ENCODE data around the gene VPS54. TPM values are rescaled to one million over a fixed set of nuclear protein-coding genes. Genes with fewer than 3 reads are reported as not detected.

Gene VPS54
- total and polyA plus RNA-seq, 4 donors = 4.5 to 25.1 (median 13.3) TPM

DNA sequence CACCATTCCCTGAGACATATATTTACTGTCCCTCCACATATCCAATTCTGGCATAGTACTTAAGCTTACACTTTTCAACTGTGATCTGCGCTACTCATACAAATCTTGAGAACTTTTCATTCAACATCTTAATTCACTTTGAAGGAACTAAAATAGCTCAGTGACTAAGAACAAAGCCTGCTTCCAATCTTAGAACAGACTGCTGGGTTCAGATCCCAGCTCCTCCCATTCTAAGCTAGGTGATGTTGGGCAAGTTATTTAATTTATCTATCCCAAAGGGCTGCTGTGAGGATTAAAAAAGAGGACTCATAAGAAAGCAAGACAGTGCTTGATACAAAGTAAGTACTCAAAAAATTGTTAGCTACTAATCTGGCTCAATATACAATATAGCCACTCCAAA, 119.6 kb downstream of the VPS54 start:
- H3K9me3 ChIP-seq (ENCODE audit: control insufficient read depth in 4 of 4, low read length in 3 of 4) = peaks cover 0 to 3% (median 0%) of the 10 kb centered on the region in 4 donors
- 97% methylated on average over 1 of the region's 1 CpG for WGBS
- no peak for DNase-seq (ENCODE audit: low spot score)
- H3K4me1 ChIP-seq (ENCODE audit: control insufficient read depth in 4 of 4, insufficient read depth in 4 of 4, low read length in 3 of 4) = peaks cover 0 to 5% (median 0%) of the 10 kb centered on the region in 4 donors
- peaks cover 2 to 14% (median 10%) of the 10 kb centered on the region in 4 donors for H3K36me3 ChIP-seq (ENCODE audit: control insufficient read depth in 4 of 4, insufficient read depth in 3 of 4, low read depth in 1 of 4, low read length in 3 of 4)
- no peak for TF ChIP-seq EGR1 (IDR thresholded peaks at IDR 0.05; ENCODE audit: low read depth in 2 of 2)
- TF ChIP-seq FOXA1 (IDR thresholded peaks at IDR 0.05) = no peak
- no peak for TF ChIP-seq ATF3 (IDR thresholded peaks at IDR 0.05)
- TF ChIP-seq GABPA (IDR thresholded peaks at IDR 0.05 in 1 of 2, conservative IDR thresholded peaks at IDR 0.05 in 1 of 2) = no peak
- TF ChIP-seq JUND (IDR thresholded peaks at IDR 0.05) = no peak
- TF ChIP-seq, protein P1, sequence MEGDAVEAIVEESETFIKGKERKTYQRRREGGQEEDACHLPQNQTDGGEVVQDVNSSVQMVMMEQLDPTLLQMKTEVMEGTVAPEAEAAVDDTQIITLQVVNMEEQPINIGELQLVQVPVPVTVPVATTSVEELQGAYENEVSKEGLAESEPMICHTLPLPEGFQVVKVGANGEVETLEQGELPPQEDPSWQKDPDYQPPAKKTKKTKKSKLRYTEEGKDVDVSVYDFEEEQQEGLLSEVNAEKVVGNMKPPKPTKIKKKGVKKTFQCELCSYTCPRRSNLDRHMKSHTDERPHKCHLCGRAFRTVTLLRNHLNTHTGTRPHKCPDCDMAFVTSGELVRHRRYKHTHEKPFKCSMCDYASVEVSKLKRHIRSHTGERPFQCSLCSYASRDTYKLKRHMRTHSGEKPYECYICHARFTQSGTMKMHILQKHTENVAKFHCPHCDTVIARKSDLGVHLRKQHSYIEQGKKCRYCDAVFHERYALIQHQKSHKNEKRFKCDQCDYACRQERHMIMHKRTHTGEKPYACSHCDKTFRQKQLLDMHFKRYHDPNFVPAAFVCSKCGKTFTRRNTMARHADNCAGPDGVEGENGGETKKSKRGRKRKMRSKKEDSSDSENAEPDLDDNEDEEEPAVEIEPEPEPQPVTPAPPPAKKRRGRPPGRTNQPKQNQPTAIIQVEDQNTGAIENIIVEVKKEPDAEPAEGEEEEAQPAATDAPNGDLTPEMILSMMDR (IDR thresholded peaks at IDR 0.05; ENCODE audit: low read depth, low read length, missing input control) = no peak
- TF ChIP-seq FOXA2 (IDR thresholded peaks at IDR 0.05) = no peak
- TF ChIP-seq NR2F2 (IDR thresholded peaks at IDR 0.05) = no peak
- TF ChIP-seq RXRA (IDR thresholded peaks at IDR 0.05) = no peak
- TF ChIP-seq TAF1 (conservative IDR thresholded peaks at IDR 0.05) = no peak
- TF ChIP-seq RAD21 (IDR thresholded peaks at IDR 0.05) = no peak
- no peak for TF ChIP-seq SP1 (IDR thresholded peaks at IDR 0.05)
- no peak for TF ChIP-seq MAX (IDR thresholded peaks at IDR 0.05)
- no peak for TF ChIP-seq HNF4G (IDR thresholded peaks at IDR 0.05)
- TF ChIP-seq, protein P2, sequence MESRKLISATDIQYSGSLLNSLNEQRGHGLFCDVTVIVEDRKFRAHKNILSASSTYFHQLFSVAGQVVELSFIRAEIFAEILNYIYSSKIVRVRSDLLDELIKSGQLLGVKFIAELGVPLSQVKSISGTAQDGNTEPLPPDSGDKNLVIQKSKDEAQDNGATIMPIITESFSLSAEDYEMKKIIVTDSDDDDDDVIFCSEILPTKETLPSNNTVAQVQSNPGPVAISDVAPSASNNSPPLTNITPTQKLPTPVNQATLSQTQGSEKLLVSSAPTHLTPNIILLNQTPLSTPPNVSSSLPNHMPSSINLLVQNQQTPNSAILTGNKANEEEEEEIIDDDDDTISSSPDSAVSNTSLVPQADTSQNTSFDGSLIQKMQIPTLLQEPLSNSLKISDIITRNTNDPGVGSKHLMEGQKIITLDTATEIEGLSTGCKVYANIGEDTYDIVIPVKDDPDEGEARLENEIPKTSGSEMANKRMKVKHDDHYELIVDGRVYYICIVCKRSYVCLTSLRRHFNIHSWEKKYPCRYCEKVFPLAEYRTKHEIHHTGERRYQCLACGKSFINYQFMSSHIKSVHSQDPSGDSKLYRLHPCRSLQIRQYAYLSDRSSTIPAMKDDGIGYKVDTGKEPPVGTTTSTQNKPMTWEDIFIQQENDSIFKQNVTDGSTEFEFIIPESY (IDR thresholded peaks at IDR 0.05) = no peak
- TF ChIP-seq, protein P3, sequence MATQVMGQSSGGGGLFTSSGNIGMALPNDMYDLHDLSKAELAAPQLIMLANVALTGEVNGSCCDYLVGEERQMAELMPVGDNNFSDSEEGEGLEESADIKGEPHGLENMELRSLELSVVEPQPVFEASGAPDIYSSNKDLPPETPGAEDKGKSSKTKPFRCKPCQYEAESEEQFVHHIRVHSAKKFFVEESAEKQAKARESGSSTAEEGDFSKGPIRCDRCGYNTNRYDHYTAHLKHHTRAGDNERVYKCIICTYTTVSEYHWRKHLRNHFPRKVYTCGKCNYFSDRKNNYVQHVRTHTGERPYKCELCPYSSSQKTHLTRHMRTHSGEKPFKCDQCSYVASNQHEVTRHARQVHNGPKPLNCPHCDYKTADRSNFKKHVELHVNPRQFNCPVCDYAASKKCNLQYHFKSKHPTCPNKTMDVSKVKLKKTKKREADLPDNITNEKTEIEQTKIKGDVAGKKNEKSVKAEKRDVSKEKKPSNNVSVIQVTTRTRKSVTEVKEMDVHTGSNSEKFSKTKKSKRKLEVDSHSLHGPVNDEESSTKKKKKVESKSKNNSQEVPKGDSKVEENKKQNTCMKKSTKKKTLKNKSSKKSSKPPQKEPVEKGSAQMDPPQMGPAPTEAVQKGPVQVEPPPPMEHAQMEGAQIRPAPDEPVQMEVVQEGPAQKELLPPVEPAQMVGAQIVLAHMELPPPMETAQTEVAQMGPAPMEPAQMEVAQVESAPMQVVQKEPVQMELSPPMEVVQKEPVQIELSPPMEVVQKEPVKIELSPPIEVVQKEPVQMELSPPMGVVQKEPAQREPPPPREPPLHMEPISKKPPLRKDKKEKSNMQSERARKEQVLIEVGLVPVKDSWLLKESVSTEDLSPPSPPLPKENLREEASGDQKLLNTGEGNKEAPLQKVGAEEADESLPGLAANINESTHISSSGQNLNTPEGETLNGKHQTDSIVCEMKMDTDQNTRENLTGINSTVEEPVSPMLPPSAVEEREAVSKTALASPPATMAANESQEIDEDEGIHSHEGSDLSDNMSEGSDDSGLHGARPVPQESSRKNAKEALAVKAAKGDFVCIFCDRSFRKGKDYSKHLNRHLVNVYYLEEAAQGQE (IDR thresholded peaks at IDR 0.05) = no peak
- no peak overlapping the region for H3K9ac ChIP-seq (ENCODE audit: low read depth in 1 of 2, low read length in 2 of 2)
- H3K27ac ChIP-seq (ENCODE audit: low read depth in 1 of 2, low read length in 2 of 2) = no peak overlapping the region
- H3K27me3 ChIP-seq (ENCODE audit: control insufficient read depth in 4 of 4, insufficient read depth in 4 of 4, low read length in 3 of 4) = no peaks in the 10 kb centered on the region
- H3K4me3 ChIP-seq (ENCODE audit: low read depth in 1 of 3, low read length in 3 of 3) = no peak overlapping the region

DNA sequence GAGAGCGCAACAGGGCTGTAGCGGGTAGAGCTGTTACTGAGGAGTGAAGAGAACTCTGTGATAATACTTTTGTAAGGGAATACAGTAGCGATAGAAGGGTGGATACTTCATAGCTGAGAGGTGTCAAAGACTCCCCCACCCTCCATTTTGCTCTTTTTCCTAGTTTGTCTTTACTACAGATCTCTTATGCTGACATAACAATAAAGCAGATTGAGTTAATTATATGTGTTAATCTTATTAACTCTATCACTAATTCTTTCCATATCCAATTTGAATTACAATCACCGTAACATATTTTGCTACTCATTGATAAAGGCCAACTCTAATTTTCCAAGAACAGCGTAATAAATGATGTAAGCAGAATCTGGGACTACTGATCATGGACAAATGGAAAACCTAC, 120.4 kb downstream of the VPS54 start:
- no peak overlapping the region for H3K9ac ChIP-seq (ENCODE audit: low read depth in 1 of 2, low read length in 2 of 2)
- H3K9me3 ChIP-seq (ENCODE audit: control insufficient read depth in 4 of 4, low read length in 3 of 4) = peaks cover 0 to 3% (median 0%) of the 10 kb centered on the region in 4 donors
- DNase-seq (ENCODE audit: low spot score) = no peak
- H3K27ac ChIP-seq (ENCODE audit: low read depth in 1 of 2, low read length in 2 of 2) = no peak overlapping the region
- H3K4me1 ChIP-seq (ENCODE audit: control insufficient read depth in 4 of 4, insufficient read depth in 4 of 4, low read length in 3 of 4) = peaks cover 0 to 5% (median 0%) of the 10 kb centered on the region in 4 donors
- WGBS = 91% methylated on average over 5 of the region's 5 CpGs
- no peaks in the 10 kb centered on the region for H3K27me3 ChIP-seq (ENCODE audit: control insufficient read depth in 4 of 4, insufficient read depth in 4 of 4, low read length in 3 of 4)
- no peak overlapping the region for H3K4me3 ChIP-seq (ENCODE audit: low read depth in 1 of 3, low read length in 3 of 3)
- peaks cover 7 to 19% (median 13%) of the 10 kb centered on the region in 4 donors for H3K36me3 ChIP-seq (ENCODE audit: control insufficient read depth in 4 of 4, insufficient read depth in 3 of 4, low read depth in 1 of 4, low read length in 3 of 4)
- TF ChIP-seq, protein P3 (IDR thresholded peaks at IDR 0.05) = no peak
- no peak for TF ChIP-seq MAX (IDR thresholded peaks at IDR 0.05)
- no peak for TF ChIP-seq EGR1 (IDR thresholded peaks at IDR 0.05; ENCODE audit: low read depth in 2 of 2)
- TF ChIP-seq RXRA (IDR thresholded peaks at IDR 0.05) = no peak
- no peak for TF ChIP-seq JUND (IDR thresholded peaks at IDR 0.05)
- TF ChIP-seq YY1 (IDR thresholded peaks at IDR 0.05) = no peak
- no peak for TF ChIP-seq TAF1 (conservative IDR thresholded peaks at IDR 0.05)
- TF ChIP-seq FOXA1 (IDR thresholded peaks at IDR 0.05) = no peak
- no peak for TF ChIP-seq FOXA2 (IDR thresholded peaks at IDR 0.05)
- TF ChIP-seq ATF3 (IDR thresholded peaks at IDR 0.05) = no peak
- TF ChIP-seq GABPA (IDR thresholded peaks at IDR 0.05 in 1 of 2, conservative IDR thresholded peaks at IDR 0.05 in 1 of 2) = no peak
- no peak for TF ChIP-seq HNF4G (IDR thresholded peaks at IDR 0.05)

All from liver (tissue), 9 donors.